Astrocyte (in vitro differentiated cells and primary cell): ENCODE measurements around the gene MPP3. TPM values are rescaled to one million over a fixed set of nuclear protein-coding genes. Genes with fewer than 3 reads are reported as not detected.

Source experiments
- DNase-seq: peaks from one replicate; pipeline ENCODE4 v3.0.0-alpha.2; 2010; ENCODE audit warnings: low read depth
- FAIRE-seq: peaks from 2 replicates; lab custom pipeline; 2011; peaks lifted over from hg19 to GRCh38; lab: Jason Lieb, UNC
- H2AFZ ChIP-seq: 2 replicates; pipeline ENCODE4 v1.6.0; 2012; ENCODE audit warnings: low read depth, low read length, inconsistent platforms
- H3K27ac ChIP-seq: 2 replicates; pipeline ENCODE4 v1.5.1; 2011; ENCODE audit warnings: low read depth, low read length, inconsistent platforms
- H3K27me3 ChIP-seq: 2 replicates; pipeline ENCODE4 v1.6.0; 2011; ENCODE audit warnings: low read length, inconsistent platforms; ENCODE audit not compliant: insufficient read depth
- H3K36me3 ChIP-seq: 2 replicates; pipeline ENCODE4 v1.5.1; 2011; ENCODE audit warnings: low read length, inconsistent platforms; ENCODE audit not compliant: insufficient read depth
- H3K4me1 ChIP-seq: 2 replicates; pipeline ENCODE4 v1.5.1; 2011; ENCODE audit warnings: low read length, inconsistent platforms; ENCODE audit not compliant: insufficient read depth
- H3K4me2 ChIP-seq: 2 replicates; pipeline ENCODE4 v1.6.0; 2012; ENCODE audit warnings: low read length, inconsistent platforms
- H3K4me3 ChIP-seq: 2 replicates; pipeline ENCODE4 v1.5.1; 2011; ENCODE audit warnings: low read depth, mild to moderate bottlenecking, low read length, inconsistent platforms; ENCODE audit not compliant: insufficient read depth
- H3K79me2 ChIP-seq: 2 replicates; pipeline ENCODE4 v1.6.0; 2012; ENCODE audit warnings: mild to moderate bottlenecking, low read length, inconsistent platforms; ENCODE audit not compliant: insufficient read depth
- H3K9ac ChIP-seq: 2 replicates; pipeline ENCODE4 v1.6.0; 2012; ENCODE audit warnings: mild to moderate bottlenecking, low read length, inconsistent platforms
- H3K9me3 ChIP-seq: 2 replicates; pipeline ENCODE4 v1.5.1; 2012; ENCODE audit warnings: low read depth, mild to moderate bottlenecking, low read length, inconsistent platforms; ENCODE audit not compliant: insufficient read depth
- H4K20me1 ChIP-seq: 2 replicates; pipeline ENCODE4 v1.6.0; 2012; ENCODE audit warnings: low read length, inconsistent platforms; ENCODE audit not compliant: insufficient read depth
- H3K27ac Mint-ChIP-seq: one replicate; pipeline ENCODE4 v1.8.0; 2021; ENCODE audit warnings: mild to moderate bottlenecking, mixed read lengths; ENCODE audit not compliant: unreplicated experiment
- H3K27me3 Mint-ChIP-seq: one replicate; pipeline ENCODE4 v1.8.0; 2021; ENCODE audit warnings: low read depth, mixed read lengths; ENCODE audit not compliant: unreplicated experiment
- H3K36me3 Mint-ChIP-seq: one replicate; pipeline ENCODE4 v1.8.0; 2021; ENCODE audit warnings: low read depth, mixed read lengths; ENCODE audit not compliant: unreplicated experiment
- H3K4me1 Mint-ChIP-seq: one replicate; pipeline ENCODE4 v1.8.0; 2021; ENCODE audit warnings: low read depth, mixed read lengths; ENCODE audit not compliant: unreplicated experiment
- H3K4me3 Mint-ChIP-seq: one replicate; pipeline ENCODE4 v1.8.0; 2021; ENCODE audit warnings: mild to moderate bottlenecking, moderate library complexity, mixed read lengths; ENCODE audit not compliant: unreplicated experiment
- H3K9me3 Mint-ChIP-seq: one replicate; pipeline ENCODE4 v1.8.0; 2021; ENCODE audit warnings: mild to moderate bottlenecking, mixed read lengths; ENCODE audit not compliant: unreplicated experiment
- CTCF ChIP-seq: IDR thresholded peaks from 2 replicates; pipeline ENCODE4 v1.5.1; 2011; ENCODE audit warnings: low read depth, mild to moderate bottlenecking, inconsistent platforms, low read length, moderate library complexity; ENCODE audit not compliant: insufficient read depth
- EZH2 ChIP-seq: IDR thresholded peaks from 2 replicates; pipeline ENCODE4 v1.6.1; 2012; ENCODE audit warnings: mild to moderate bottlenecking, low read length, inconsistent platforms; ENCODE audit not compliant: insufficient read depth
- total RNA-seq: library from RNA; stranded (reverse); gene quantifications from 2 replicates; pipeline ENCODE4 v1.2.1, GENCODE V29; 2021

MPP3 gene
- total RNA-seq, 1 donor from 2014 or later: 6.5 TPM

- no peaks in the 10 kb centered on the region for H3K9me3 ChIP-seq
- FAIRE-seq: no peak
- H3K4me3 Mint-ChIP-seq: no peak within 1 kb of the TSS
Measured at GRCh38 chr17:43846963-43847371, 14.0 kb upstream of the MPP3 start, which contains the start of gene CD300LG. Gene CD300LG (plus strand): TSS chr17:43847176. CDS start chr17:43847217, 41 bp downstream.

GRCh38 chr17:43846221-43846712 lies 13.3 kb upstream of the MPP3 start:
- FAIRE-seq: no peak

More at GRCh38 chr17:43846963-43847371, 14.0 kb upstream of the MPP3 start, which contains the start of gene CD300LG:
- Histone ChIP-seq H3K4me1 (no peaks in the 10 kb centered on the region), H3K27ac (no peak within 1 kb of the TSS), H3K4me2 (no peak within 1 kb of the TSS), H3K79me2 (no peaks in the 10 kb centered on the region), H2AFZ (no peak within 1 kb of the TSS), H3K9ac (no peak within 1 kb of the TSS), H3K36me3 (no peaks in the 10 kb centered on the region), H3K4me3 (no peak within 1 kb of the TSS), H4K20me1 (no peaks in the 10 kb centered on the region), H3K27me3 (peaks cover 12% of the 10 kb centered on the region)
- H3K36me3 Mint-ChIP-seq: no peaks in the 10 kb centered on the region
- H3K4me1 Mint-ChIP-seq: no peaks in the 10 kb centered on the region
- peak within 1 kb of the TSS; percentile 26 for H3K27ac Mint-ChIP-seq
- no peak for DNase-seq
- H3K9me3 Mint-ChIP-seq: no peaks in the 10 kb centered on the region
- peaks cover 23% of the 10 kb centered on the region for H3K27me3 Mint-ChIP-seq
- no peak for TF ChIP-seq CTCF
- no peak for TF ChIP-seq EZH2

More at GRCh38 chr17:43846221-43846712, 13.3 kb upstream of the MPP3 start:
- no peak overlapping the region for H3K4me2 ChIP-seq
- peaks cover 23% of the 10 kb centered on the region for H3K27me3 Mint-ChIP-seq
- H3K36me3 ChIP-seq: no peaks in the 10 kb centered on the region
- no peaks in the 10 kb centered on the region for H3K36me3 Mint-ChIP-seq
- H3K9me3 Mint-ChIP-seq: no peaks in the 10 kb centered on the region
- H3K4me1 ChIP-seq: no peaks in the 10 kb centered on the region
- no peak overlapping the region for H2AFZ ChIP-seq
- no peak overlapping the region for H3K27ac ChIP-seq
- TF ChIP-seq CTCF: peak; percentile 89
- no peak for TF ChIP-seq EZH2
- no peak overlapping the region for H3K4me3 ChIP-seq
- H3K9ac ChIP-seq: no peak overlapping the region
- H3K4me3 Mint-ChIP-seq: no peak overlapping the region
- no peaks in the 10 kb centered on the region for H3K4me1 Mint-ChIP-seq
- H3K27ac Mint-ChIP-seq: no peak overlapping the region
- peaks cover 12% of the 10 kb centered on the region for H3K27me3 ChIP-seq
- H4K20me1 ChIP-seq: no peaks in the 10 kb centered on the region
- peak; percentile 35 for DNase-seq
- no peaks in the 10 kb centered on the region for H3K79me2 ChIP-seq
- H3K9me3 ChIP-seq: no peaks in the 10 kb centered on the region
